ACC112 (cell line): ENCODE data around the gene PIK3CG.
"Not testable (repeated sequence)": the region's sequence is repeated elsewhere in the genome, so short reads cannot be mapped to it uniquely, and the experiment has no call there.

ENCODE experiments used
- H2AFZ ChIP-seq: fragments of 200-600 bp; sonication (generic); one replicate; pipeline ENCODE4 v1.6.0; 2017; ENCODE audit warnings: antibody characterized with exemption, low read length; ENCODE audit not compliant: unreplicated experiment
- H3K27ac ChIP-seq: fragments of 200-600 bp; sonication (generic); 2 replicates; pipeline ENCODE4 v1.5.1; 2014; ENCODE audit warnings: low read depth, mild to moderate bottlenecking, antibody characterized with exemption, low read length, moderate library complexity
- H3K27me3 ChIP-seq: fragments of 200-600 bp; sonication (generic); 2 replicates; pipeline ENCODE4 v1.6.1; 2014; ENCODE audit warnings: mild to moderate bottlenecking, antibody characterized with exemption, low read length, moderate library complexity, mixed read lengths; ENCODE audit not compliant: insufficient read depth
- H3K36me3 ChIP-seq: fragments of 200-600 bp; sonication (generic); 2 replicates; pipeline ENCODE4 v1.6.1; 2016; ENCODE audit warnings: mild to moderate bottlenecking, antibody characterized with exemption, low read length, moderate library complexity, mixed read lengths; ENCODE audit not compliant: insufficient read depth
- H3K4me1 ChIP-seq: fragments of 200-600 bp; sonication (generic); one replicate; pipeline ENCODE4 v1.6.1; 2016; ENCODE audit warnings: low read length, mixed read lengths; ENCODE audit not compliant: insufficient read depth, unreplicated experiment, control insufficient read depth
- H3K4me3 ChIP-seq: fragments of 200-600 bp; sonication (generic); 2 replicates; pipeline ENCODE4 v1.5.1; 2014; ENCODE audit warnings: mild to moderate bottlenecking, low read depth, low read length
- H3K79me2 ChIP-seq: fragments of 200-600 bp; sonication (generic); one replicate; pipeline ENCODE4 v1.6.0; 2016; ENCODE audit warnings: low read length; ENCODE audit not compliant: control insufficient read depth, unreplicated experiment, insufficient read depth

The PIK3CG gene

GRCh38 chr7:106938803-106939202, 73.7 kb downstream of the PIK3CG start:
- Histone ChIP-seq H3K27ac (no peak overlapping the region), H2AFZ (no peak overlapping the region), H3K79me2 (no peaks in the 10 kb centered on the region), H3K4me3 (no peak overlapping the region), H3K4me1 (no peaks in the 10 kb centered on the region), H3K36me3 (no peaks in the 10 kb centered on the region), H3K27me3 (no peaks in the 10 kb centered on the region)

GRCh38 chr7:106944035-106944665, 79.1 kb downstream of the PIK3CG start:
- H3K27ac ChIP-seq, result no peak overlapping the region
- no peak overlapping the region for H3K4me3 ChIP-seq
- no peak overlapping the region for H2AFZ ChIP-seq
- no peaks in the 10 kb centered on the region for H3K36me3 ChIP-seq
- peaks cover 23% of the 10 kb centered on the region for H3K27me3 ChIP-seq
- no peaks in the 10 kb centered on the region for H3K79me2 ChIP-seq
- H3K4me1 ChIP-seq, result no peaks in the 10 kb centered on the region

GRCh38 chr7:106947244-106947728, 82.2 kb downstream of the PIK3CG start:
- Histone ChIP-seq H3K4me1 (no peaks in the 10 kb centered on the region), H3K27ac (no peak overlapping the region), H3K4me3 (no peak overlapping the region), H3K79me2 (no peaks in the 10 kb centered on the region), H3K36me3 (no peaks in the 10 kb centered on the region), H2AFZ (no peak overlapping the region), H3K27me3 (peaks cover 52% of the 10 kb centered on the region)

GRCh38 chr7:106952001-106952657, 87.0 kb downstream of the PIK3CG start:
- H3K27me3 ChIP-seq, result peaks cover 54% of the 10 kb centered on the region
- no peaks in the 10 kb centered on the region for H3K36me3 ChIP-seq
- H3K4me3 ChIP-seq, result no peak overlapping the region
- H3K4me1 ChIP-seq, result no peaks in the 10 kb centered on the region
- H3K27ac ChIP-seq, result no peak overlapping the region
- no peak overlapping the region for H2AFZ ChIP-seq
- H3K79me2 ChIP-seq, result no peaks in the 10 kb centered on the region

GRCh38 chr7:106952658-106953231, 87.7 kb downstream of the PIK3CG start:
- no peak overlapping the region for H2AFZ ChIP-seq
- H3K4me1 ChIP-seq, result no peaks in the 10 kb centered on the region
- peaks cover 51% of the 10 kb centered on the region for H3K27me3 ChIP-seq
- no peak overlapping the region for H3K27ac ChIP-seq
- no peaks in the 10 kb centered on the region for H3K36me3 ChIP-seq
- H3K79me2 ChIP-seq, result no peaks in the 10 kb centered on the region
- H3K4me3 ChIP-seq, result no peak overlapping the region

- no peak overlapping the region for H2AFZ ChIP-seq
- no peak overlapping the region for H3K4me3 ChIP-seq
- H3K27me3 ChIP-seq, result peaks cover 37% of the 10 kb centered on the region
- no peaks in the 10 kb centered on the region for H3K79me2 ChIP-seq
- H3K4me1 ChIP-seq, result no peaks in the 10 kb centered on the region
- H3K27ac ChIP-seq, result no peak overlapping the region
- H3K36me3 ChIP-seq, result no peaks in the 10 kb centered on the region
Measured at GRCh38 chr7:106954840-106955239, 89.8 kb downstream of the PIK3CG start.

GRCh38 chr7:106955857-106956256, 90.8 kb downstream of the PIK3CG start:
- H3K27ac ChIP-seq, H3K79me2 ChIP-seq, H3K4me1 ChIP-seq, H2AFZ ChIP-seq, H3K4me3 ChIP-seq, H3K36me3 ChIP-seq: not testable (repeated sequence)
- H3K27me3 ChIP-seq, result peaks cover 35% of the 10 kb centered on the region
